ENCODE measurements around the gene MTHFD1L.

DNA sequence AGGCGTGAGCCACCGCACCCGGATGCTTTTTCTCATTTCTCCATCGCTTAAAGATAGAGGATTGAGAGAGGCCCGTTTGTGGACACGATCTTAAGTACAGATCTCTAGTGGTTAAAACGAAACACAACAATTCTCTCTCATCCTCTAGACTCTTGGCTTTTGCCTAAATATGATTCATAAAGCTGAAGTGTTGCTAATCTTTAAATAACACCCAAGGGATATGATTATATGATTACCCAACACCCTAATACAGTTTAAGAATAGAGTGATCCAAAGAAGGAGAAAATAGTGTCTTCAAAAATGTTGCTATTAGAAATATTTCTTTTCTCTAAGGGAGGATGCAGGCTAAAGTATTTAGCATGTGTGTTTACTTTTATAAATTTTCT, 50.4 kb downstream of the MTHFD1L start:
- TF ChIP-seq CTCF (IDR thresholded peaks at IDR 0.05) (no peak), POLR2A (IDR thresholded peaks at IDR 0.05) (no peak), POLR2AphosphoS5 (IDR thresholded peaks at IDR 0.05) (no peak)
